Measurements from ENCODE around the gene IRF9. TPM values are rescaled to one million over a fixed set of nuclear protein-coding genes. Genes with fewer than 3 reads are reported as not detected.

IRF9 gene
- total and polyA plus RNA-seq, 2 of the 13 experiments (the other 11 are each of a cell fraction or from before 2014, with no cell fraction given): 14.9 to 49.7 TPM

DNA sequence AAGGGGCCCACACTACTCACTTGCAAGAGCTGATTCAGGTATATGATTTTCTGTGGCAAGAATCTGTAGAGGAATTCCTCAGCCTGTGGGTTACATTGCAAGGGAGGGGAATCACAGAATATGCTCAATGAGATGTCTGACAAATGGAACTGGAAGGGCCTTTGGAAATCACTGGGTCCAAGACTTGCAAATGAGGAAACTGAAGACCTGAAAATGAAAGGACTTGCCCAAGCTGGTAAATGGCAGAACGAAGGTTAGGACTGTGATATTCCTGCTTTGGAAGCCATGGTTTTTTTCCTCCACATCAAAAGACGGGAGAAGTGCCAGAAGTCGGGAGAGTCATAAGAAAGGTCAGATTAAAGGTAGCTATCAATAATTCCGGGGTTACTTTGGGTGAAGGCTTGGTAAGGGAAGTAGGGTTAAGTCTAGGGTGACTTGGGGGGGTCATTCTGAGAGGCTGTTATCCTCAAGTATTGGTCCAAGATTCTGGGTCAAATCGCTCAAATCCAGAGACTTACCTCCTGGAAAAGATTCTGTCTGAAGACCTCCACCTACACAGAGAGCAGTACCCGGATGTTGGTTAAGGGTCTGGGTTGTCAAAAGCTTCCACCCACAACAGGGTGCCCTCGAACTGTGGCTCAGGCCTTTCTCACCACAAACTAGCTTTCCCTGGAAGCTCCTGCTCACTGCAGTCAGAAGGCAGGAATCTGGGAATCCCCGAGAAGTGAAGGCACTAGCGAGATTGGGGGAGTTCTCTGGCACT is 15.2 kb upstream of the IRF9 start (continued):
- TF ChIP-seq SALL2 (CRISPR knock-in tag; IDR thresholded peaks at IDR 0.05) (0 out of 2 replicates have a peak, but pooled peaks have one; percentile 19), ZNF30 (CRISPR knock-in tag; IDR thresholded peaks at IDR 0.05) (no peak), ZNF180 (CRISPR knock-in tag; IDR thresholded peaks at IDR 0.05; ENCODE audit: borderline replicate concordance, low read depth) (0 out of 2 replicates have a peak, but pooled peaks have one; percentile 17), EZH2 (conservative IDR thresholded peaks at IDR 0.05; ENCODE audit: low read depth, low read length) (no peak), NCOA2 (CRISPR knock-in tag; IDR thresholded peaks at IDR 0.05) (no peak), FOXP4 (CRISPR knock-in tag; IDR thresholded peaks at IDR 0.05) (peak; percentile 5; the same call in 1 of the 2 replicates), MZF1 (CRISPR knock-in tag; IDR thresholded peaks at IDR 0.05; ENCODE audit: borderline replicate concordance) (0 out of 2 replicates have a peak, but pooled peaks have one; percentile 41), ARNTL (CRISPR knock-in tag; IDR thresholded peaks at IDR 0.05) (0 out of 2 replicates have a peak, but pooled peaks have one; percentile 23), JUND (CRISPR knock-in tag; IDR thresholded peaks at IDR 0.05) (no peak), ZNF24 (IDR thresholded peaks at IDR 0.05) (0 out of 2 replicates have a peak, but pooled peaks have one; percentile 13), ZNF557 (CRISPR knock-in tag; IDR thresholded peaks at IDR 0.05) (peak; percentile 58; the same call in 1 of the 2 replicates), ZNF691 (CRISPR knock-in tag; IDR thresholded peaks at IDR 0.05; ENCODE audit: borderline replicate concordance, low read depth) (0 out of 2 replicates have a peak, but pooled peaks have one; percentile 16), PITX1 (CRISPR knock-in tag; IDR thresholded peaks at IDR 0.05) (no peak), ZNF205 (CRISPR knock-in tag; IDR thresholded peaks at IDR 0.05) (peak; percentile 2; the same call in 1 of the 2 replicates), ERF (CRISPR knock-in tag; IDR thresholded peaks at IDR 0.05) (no peak; the same call in 1 of the 2 replicates), TEAD2 (CRISPR knock-in tag; IDR thresholded peaks at IDR 0.05) (no peak), GTF2F1 (IDR thresholded peaks at IDR 0.05; ENCODE audit: low read length) (no peak), ZNF510 (CRISPR knock-in tag; IDR thresholded peaks at IDR 0.05; ENCODE audit: low read depth) (peak; percentile 86; the same call in 1 of the 2 replicates)
- TF ChIP-seq, protein P1, sequence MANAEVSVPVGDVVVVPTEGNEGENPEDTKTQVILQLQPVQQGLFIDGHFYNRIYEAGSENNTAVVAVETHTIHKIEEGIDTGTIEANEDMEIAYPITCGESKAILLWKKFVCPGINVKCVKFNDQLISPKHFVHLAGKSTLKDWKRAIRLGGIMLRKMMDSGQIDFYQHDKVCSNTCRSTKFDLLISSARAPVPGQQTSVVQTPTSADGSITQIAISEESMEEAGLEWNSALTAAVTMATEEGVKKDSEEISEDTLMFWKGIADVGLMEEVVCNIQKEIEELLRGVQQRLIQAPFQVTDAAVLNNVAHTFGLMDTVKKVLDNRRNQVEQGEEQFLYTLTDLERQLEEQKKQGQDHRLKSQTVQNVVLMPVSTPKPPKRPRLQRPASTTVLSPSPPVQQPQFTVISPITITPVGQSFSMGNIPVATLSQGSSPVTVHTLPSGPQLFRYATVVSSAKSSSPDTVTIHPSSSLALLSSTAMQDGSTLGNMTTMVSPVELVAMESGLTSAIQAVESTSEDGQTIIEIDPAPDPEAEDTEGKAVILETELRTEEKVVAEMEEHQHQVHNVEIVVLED (CRISPR knock-in tag; IDR thresholded peaks at IDR 0.05; ENCODE audit: borderline replicate concordance): 0 out of 2 replicates have a peak, but pooled peaks have one; percentile 53

All from HepG2 (cell line).